Gastrocnemius medialis (tissue), 4 donors: ENCODE data around the gene ARRDC1. TPM values are rescaled to one million over a fixed set of nuclear protein-coding genes. Genes with fewer than 3 reads are reported as not detected.

Source experiments
- ATAC-seq, 2 donors: fragments of 150-250 bp; one replicate each; pipeline ENCODE4 v1.9.1; 2016
- DNase-seq, 2 donors: peaks; one replicate each; pipeline ENCODE4 v3.0.0-alpha.2; 2019
- H3K27ac ChIP-seq, 4 donors: fragments of 200-600 bp; sonication (generic); 1 replicate in 1 of 4; 2 replicates in 3 of 4; pipeline ENCODE4 v1.5.1; 2016 to 2018; ENCODE audit warnings: mild to moderate bottlenecking in 2 of 4, moderate library complexity in 1 of 4
- H3K27me3 ChIP-seq, 3 donors: fragments of 200-600 bp; sonication (generic) in 2 of 3; 1 replicate in 1 of 3; 2 replicates in 2 of 3; pipeline versions ENCODE4 v1.5.1 to v1.6.0; 2016 to 2019; ENCODE audit warnings: mild to moderate bottlenecking in 1 of 3, moderate library complexity in 1 of 3
- H3K36me3 ChIP-seq, 2 donors: fragments of 200-600 bp; sonication (generic) in 1 of 2; one replicate each; pipeline ENCODE4 v1.5.1; 2017 to 2018
- H3K4me1 ChIP-seq, 2 donors: fragments of 200-600 bp; sonication (generic) in 1 of 2; one replicate each; pipeline ENCODE4 v1.5.1; 2016 to 2017; ENCODE audit warnings: mild to moderate bottlenecking in 2 of 2
- H3K4me3 ChIP-seq, 4 donors: fragments of 200-600 bp; sonication (generic) in 3 of 4; 1 replicate in 1 of 4; 2 replicates in 3 of 4; pipeline ENCODE4 v1.5.1; 2016 to 2019; ENCODE audit warnings: mild to moderate bottlenecking in 2 of 4
- H3K9me3 ChIP-seq, 3 donors: fragments of 200-600 bp; sonication (generic) in 2 of 3; 1 replicate in 1 of 3; 2 replicates in 2 of 3; pipeline ENCODE4 v1.5.1; 2016 to 2019
- CTCF ChIP-seq, 5 experiments: fragments of 450-650 bp in 3 of 5; fragments of 200-600 bp in 2 of 5; sonication (generic) in 2 of 5; IDR thresholded peaks in 4 of 5; conservative IDR thresholded peaks in 1 of 5; 1 replicate in 4 of 5; 2 replicates in 1 of 5; pipeline ENCODE4 v1.5.1; 2016 to 2019; ENCODE audit warnings: antibody characterized with exemption in 5 of 5, mild to moderate bottlenecking in 3 of 5, moderate library complexity in 3 of 5
- POLR2A ChIP-seq, 2 donors: fragments of 450-650 bp; IDR thresholded peaks; one replicate each; pipeline ENCODE4 v1.6.1; 2017; ENCODE audit warnings: antibody characterized with exemption in 2 of 2, mild to moderate bottlenecking in 2 of 2, moderate library complexity in 2 of 2
- in situ Hi-C, 4 donors: fragments of 200-750 bp; cut with MboI; loops; one replicate each; pipeline versions ENCODE4 v1.15.0 to v1.8.0; 2017; ENCODE audit warnings: low sequenced_read_pairs in 4 of 4
- intact Hi-C: fragments of 100-400 bp; cut with DNase I; formaldehyde crosslinking; loops from one replicate; pipeline ENCODE4 v1.15.1; 2023; ENCODE audit warnings: low total_unique reads
- total RNA-seq, 4 donors: library from RNA; depleted of rRNA; stranded (reverse); fragments of >200 nt; gene quantifications; one replicate each; pipeline versions ENCODE4 v1.1.0 to v1.2.3, GENCODE V29; 2016

ARRDC1 gene
- total RNA-seq, result 10 to 100 TPM; 20.5 to 23.7 (median 23.3) TPM

GRCh38 chr9:137605121-137606004, at the start of gene ARRDC1:
TSS of gene ARRDC1 (plus strand) at chr9:137605686. CDS start at chr9:137605718, 32 bp downstream.
- H3K4me1 ChIP-seq, result peaks cover 15 to 22% of the 10 kb centered on the region in 2 donors
- intact Hi-C loops, result loop anchor here (1.0 kb wide), 4 partner anchors 13 to 54 kb away; partner anchors contain the start of genes DPH7, MRPL41 and ZMYND19
- peak; percentile 70 to 74 for TF ChIP-seq POLR2A (IDR thresholded peaks at IDR 0.05)
- no peak for TF ChIP-seq CTCF (IDR thresholded peaks at IDR 0.05 in 4 of 5, conservative IDR thresholded peaks at IDR 0.05 in 1 of 5)
- DNase-seq (peak; percentile 88 to 93), ATAC-seq (peak; percentile 75 to 76)
- H3K36me3 ChIP-seq, result no peaks in the 10 kb centered on the region
- H3K9me3 ChIP-seq, result no peaks in the 10 kb centered on the region
- no peaks in the 10 kb centered on the region for H3K27me3 ChIP-seq
- in situ Hi-C loops, result no loop called here
- H3K27ac ChIP-seq, result peak within 1 kb of the TSS; percentile 70 to 95 (median 90)
- peak within 1 kb of the TSS; percentile 68 to 92 (median 72) for H3K4me3 ChIP-seq

GRCh38 chr9:137556069-137556838, 49.2 kb upstream of the ARRDC1 start:
- no peak for ATAC-seq
- no peak overlapping the region for H3K27ac ChIP-seq
- no peaks in the 10 kb centered on the region for H3K27me3 ChIP-seq
- no peak for DNase-seq
- no peaks in the 10 kb centered on the region for H3K9me3 ChIP-seq
- TF ChIP-seq POLR2A (IDR thresholded peaks at IDR 0.05), result no peak
- in situ Hi-C loops (no loop called here), intact Hi-C loops (no loop called here)
- peaks cover 5 to 10% of the 10 kb centered on the region in 2 donors for H3K4me1 ChIP-seq
- H3K36me3 ChIP-seq, result peaks cover 0 to 52% of the 10 kb centered on the region in 2 donors
- H3K4me3 ChIP-seq, result no peak overlapping the region

- ATAC-seq (no peak), DNase-seq (no peak)
- H3K4me1 ChIP-seq, result peaks cover 0 to 3% of the 10 kb centered on the region in 2 donors
- no peak overlapping the region for H3K4me3 ChIP-seq
- peaks cover 0 to 50% of the 10 kb centered on the region in 2 donors for H3K36me3 ChIP-seq
- in situ Hi-C loops (no loop called here), intact Hi-C loops (no loop called here)
- no peak overlapping the region for H3K27ac ChIP-seq
- TF ChIP-seq CTCF (IDR thresholded peaks at IDR 0.05 in 4 of 5, conservative IDR thresholded peaks at IDR 0.05 in 1 of 5), result no peak
- no peak for TF ChIP-seq POLR2A (IDR thresholded peaks at IDR 0.05)
- H3K27me3 ChIP-seq, result no peaks in the 10 kb centered on the region
- no peaks in the 10 kb centered on the region for H3K9me3 ChIP-seq
Measured at GRCh38 chr9:137558127-137558526, 47.4 kb upstream of the ARRDC1 start.

- in situ Hi-C loops, result no loop called here
- no peaks in the 10 kb centered on the region for H3K9me3 ChIP-seq
- peaks cover 0 to 22% of the 10 kb centered on the region in 2 donors for H3K36me3 ChIP-seq
- no peak for TF ChIP-seq CTCF (IDR thresholded peaks at IDR 0.05 in 4 of 5, conservative IDR thresholded peaks at IDR 0.05 in 1 of 5)
- TF ChIP-seq POLR2A (IDR thresholded peaks at IDR 0.05), result no peak
- H3K27me3 ChIP-seq, result no peaks in the 10 kb centered on the region
- intact Hi-C loops, result no loop called here
- H3K4me1 ChIP-seq, result no peaks in the 10 kb centered on the region
- H3K4me3 ChIP-seq, result no peak overlapping the region
- H3K27ac ChIP-seq, result no peak overlapping the region
- no peak for ATAC-seq
- no peak for DNase-seq
Measured at GRCh38 chr9:137564134-137564533, 41.4 kb upstream of the ARRDC1 start.
